Stimulated activated CD4-positive, alpha-beta T cell treated with anti-CD3 and anti-CD28 coated beads, Interleukin-1b, Interleukin-23, amount 100 ng/mL, for 4 hours (primary cell): ENCODE data around the gene CTNND1.
"Not testable (repeated sequence)": the region's sequence is repeated elsewhere in the genome, so short reads cannot be mapped to it uniquely, and the experiment has no call there.

Experiments used
- DNase-seq, 2 donors: peaks; one replicate each; pipeline ENCODE4 v3.0.0-alpha.2; 2020; ENCODE audit warnings: low read depth in 2 of 2

The CTNND1 gene

GRCh38 chr11:57761301-57762234 is at the start of gene CTNND1:
Gene CTNND1, plus strand, starts transcription at chr11:57761802. Its CDS starts 29,677 bp downstream, at chr11:57791479.
- DNase-seq = no peak

- peak; percentile 80 to 82 for DNase-seq
These were observed 49.1 kb upstream of the CTNND1 start, which contains the start of gene TMX2 for GRCh38 chr11:57712256-57713150. Gene TMX2, plus strand, starts transcription at chr11:57712593. Its CDS starts 26 bp downstream, at chr11:57712619.

GRCh38 chr11:57713835-57714234 is 47.8 kb upstream of the CTNND1 start:
- DNase-seq = no peak

GRCh38 chr11:57716726-57717125 is 44.9 kb upstream of the CTNND1 start:
- not testable (repeated sequence) for DNase-seq

GRCh38 chr11:57727185-57727584 is 34.4 kb upstream of the CTNND1 start:
- no peak for DNase-seq

GRCh38 chr11:57728829-57729228 is 32.8 kb upstream of the CTNND1 start:
- no peak for DNase-seq

GRCh38 chr11:57729479-57729878 is 32.1 kb upstream of the CTNND1 start:
- DNase-seq = no peak

GRCh38 chr11:57732661-57733060 is 28.9 kb upstream of the CTNND1 start:
- DNase-seq = no peak

GRCh38 chr11:57735619-57736298 is 25.8 kb upstream of the CTNND1 start:
- no peak for DNase-seq

- DNase-seq = peak; percentile 83 to 88
These were observed 20.2 kb upstream of the CTNND1 start, which contains the start of gene SELENOH for GRCh38 chr11:57741132-57742086. Gene SELENOH, plus strand, starts transcription at chr11:57741491. Its CDS starts 105 bp downstream, at chr11:57741596.

GRCh38 chr11:57742087-57742452 is 19.5 kb upstream of the CTNND1 start:
- DNase-seq = peak in 1 of 2 donors; percentile 26

GRCh38 chr11:57744357-57744756 is 17.2 kb upstream of the CTNND1 start:
- no peak for DNase-seq

- DNase-seq = no peak
These were observed 16.4 kb upstream of the CTNND1 start for GRCh38 chr11:57745206-57745605.

- no peak for DNase-seq
These were observed 14.7 kb upstream of the CTNND1 start for GRCh38 chr11:57746920-57747319.

- no peak for DNase-seq
These were observed 10.4 kb upstream of the CTNND1 start for GRCh38 chr11:57751176-57751575.

GRCh38 chr11:57751676-57752253 is 9.8 kb upstream of the CTNND1 start, which contains the start of gene BTBD18:
Gene BTBD18, minus strand, starts transcription at chr11:57751819. Its CDS starts 631 bp downstream, at chr11:57751188.
- no peak for DNase-seq

- DNase-seq = no peak
These were observed 8.6 kb upstream of the CTNND1 start for GRCh38 chr11:57752954-57753353.

GRCh38 chr11:57758174-57758573 is 3.4 kb upstream of the CTNND1 start:
- no peak for DNase-seq

- DNase-seq = no peak
These were observed 746 bp downstream of the CTNND1 start for GRCh38 chr11:57762235-57762861.
